ENCODE results near the gene ITGA2.

The ITGA2 gene

DNA sequence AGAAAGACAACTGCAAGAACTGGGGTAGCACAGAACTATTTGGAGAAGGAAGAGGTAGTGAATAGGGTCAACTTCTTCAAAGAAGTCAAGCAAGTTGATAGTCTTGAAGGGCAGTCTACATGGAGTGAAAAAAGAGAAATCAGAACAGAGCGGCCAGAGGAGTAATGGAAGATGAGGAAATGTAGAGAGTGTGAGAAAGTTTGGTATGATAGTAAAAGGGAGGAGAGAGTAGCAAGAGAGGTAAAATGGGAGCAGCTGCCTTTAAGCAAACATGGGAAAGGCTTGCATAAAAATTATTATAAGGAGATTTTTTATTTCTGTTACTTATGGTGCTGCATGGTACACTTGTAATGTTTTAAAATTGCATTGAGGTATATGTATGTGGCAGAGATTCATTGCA is 6.8 kb downstream of the ITGA2 start:
- no peak for TF ChIP-seq POLR2AphosphoS5 (IDR thresholded peaks at IDR 0.05; ENCODE audit: low read depth, low read length)
- TF ChIP-seq SIN3A (IDR thresholded peaks at IDR 0.05; ENCODE audit: borderline replicate concordance, insufficient read depth, low read length), result no peak
- TF ChIP-seq, protein P1, sequence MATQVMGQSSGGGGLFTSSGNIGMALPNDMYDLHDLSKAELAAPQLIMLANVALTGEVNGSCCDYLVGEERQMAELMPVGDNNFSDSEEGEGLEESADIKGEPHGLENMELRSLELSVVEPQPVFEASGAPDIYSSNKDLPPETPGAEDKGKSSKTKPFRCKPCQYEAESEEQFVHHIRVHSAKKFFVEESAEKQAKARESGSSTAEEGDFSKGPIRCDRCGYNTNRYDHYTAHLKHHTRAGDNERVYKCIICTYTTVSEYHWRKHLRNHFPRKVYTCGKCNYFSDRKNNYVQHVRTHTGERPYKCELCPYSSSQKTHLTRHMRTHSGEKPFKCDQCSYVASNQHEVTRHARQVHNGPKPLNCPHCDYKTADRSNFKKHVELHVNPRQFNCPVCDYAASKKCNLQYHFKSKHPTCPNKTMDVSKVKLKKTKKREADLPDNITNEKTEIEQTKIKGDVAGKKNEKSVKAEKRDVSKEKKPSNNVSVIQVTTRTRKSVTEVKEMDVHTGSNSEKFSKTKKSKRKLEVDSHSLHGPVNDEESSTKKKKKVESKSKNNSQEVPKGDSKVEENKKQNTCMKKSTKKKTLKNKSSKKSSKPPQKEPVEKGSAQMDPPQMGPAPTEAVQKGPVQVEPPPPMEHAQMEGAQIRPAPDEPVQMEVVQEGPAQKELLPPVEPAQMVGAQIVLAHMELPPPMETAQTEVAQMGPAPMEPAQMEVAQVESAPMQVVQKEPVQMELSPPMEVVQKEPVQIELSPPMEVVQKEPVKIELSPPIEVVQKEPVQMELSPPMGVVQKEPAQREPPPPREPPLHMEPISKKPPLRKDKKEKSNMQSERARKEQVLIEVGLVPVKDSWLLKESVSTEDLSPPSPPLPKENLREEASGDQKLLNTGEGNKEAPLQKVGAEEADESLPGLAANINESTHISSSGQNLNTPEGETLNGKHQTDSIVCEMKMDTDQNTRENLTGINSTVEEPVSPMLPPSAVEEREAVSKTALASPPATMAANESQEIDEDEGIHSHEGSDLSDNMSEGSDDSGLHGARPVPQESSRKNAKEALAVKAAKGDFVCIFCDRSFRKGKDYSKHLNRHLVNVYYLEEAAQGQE (IDR thresholded peaks at IDR 0.05; ENCODE audit: insufficient read depth in 1 of 2, low read depth in 2 of 2, low read length in 2 of 2), result no peak
- TF ChIP-seq FOXP2 (optimal IDR thresholded peaks at IDR 0.05; ENCODE audit: borderline replicate concordance, extremely low read depth, extremely low read length, insufficient read depth), result no peak
- no peak for TF ChIP-seq TAF1 (IDR thresholded peaks at IDR 0.05; ENCODE audit: borderline replicate concordance, insufficient read depth, low read length)

DNA sequence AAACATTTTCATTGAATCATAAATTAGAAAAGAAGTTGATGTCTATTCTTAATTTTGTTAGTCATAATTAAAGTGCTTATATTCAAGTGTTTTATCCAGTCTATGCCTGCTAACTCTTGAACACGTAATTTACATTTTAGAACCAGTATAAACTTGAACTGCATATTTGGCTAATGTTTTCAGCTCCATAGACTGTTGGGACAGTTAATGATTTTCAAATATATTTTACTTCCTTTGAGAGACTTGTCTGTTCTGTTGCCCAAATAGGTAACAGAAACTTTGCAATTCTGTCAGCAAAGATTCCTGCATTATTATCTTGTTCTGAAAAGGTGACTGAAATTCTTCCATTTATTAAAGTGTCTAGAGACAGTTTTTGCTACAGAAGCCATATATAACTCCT is 7.8 kb downstream of the ITGA2 start:
- TF ChIP-seq, protein P1 (IDR thresholded peaks at IDR 0.05; ENCODE audit: insufficient read depth in 1 of 2, low read depth in 2 of 2, low read length in 2 of 2), result no peak
- TF ChIP-seq FOXP2 (optimal IDR thresholded peaks at IDR 0.05; ENCODE audit: borderline replicate concordance, extremely low read depth, extremely low read length, insufficient read depth) (no peak), TAF1 (IDR thresholded peaks at IDR 0.05; ENCODE audit: borderline replicate concordance, insufficient read depth, low read length) (no peak), SIN3A (IDR thresholded peaks at IDR 0.05; ENCODE audit: borderline replicate concordance, insufficient read depth, low read length) (no peak), POLR2AphosphoS5 (IDR thresholded peaks at IDR 0.05; ENCODE audit: low read depth, low read length) (no peak)

DNA sequence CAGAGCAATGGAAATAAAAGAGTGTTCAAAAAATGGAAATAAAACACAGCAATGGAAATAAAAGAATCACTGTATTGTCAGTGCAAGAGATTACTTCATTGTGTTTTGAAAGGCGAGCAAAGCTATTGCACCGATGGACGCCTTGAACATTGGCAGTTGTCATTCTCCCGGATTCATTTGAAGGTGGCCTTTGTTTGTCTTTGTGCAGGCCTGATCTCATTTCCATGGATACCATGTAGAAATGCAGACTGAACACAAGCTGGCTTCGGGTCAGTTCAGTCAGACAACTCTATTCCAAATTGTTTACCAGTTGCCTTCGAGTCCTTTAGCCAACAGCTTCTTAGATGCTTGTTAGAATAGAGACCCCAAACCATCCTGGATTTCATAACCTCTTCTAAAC is 8.3 kb downstream of the ITGA2 start:
- TF ChIP-seq SIN3A (IDR thresholded peaks at IDR 0.05; ENCODE audit: borderline replicate concordance, insufficient read depth, low read length) (no peak), FOXP2 (optimal IDR thresholded peaks at IDR 0.05; ENCODE audit: borderline replicate concordance, extremely low read depth, extremely low read length, insufficient read depth) (no peak), TAF1 (IDR thresholded peaks at IDR 0.05; ENCODE audit: borderline replicate concordance, insufficient read depth, low read length) (no peak), POLR2AphosphoS5 (IDR thresholded peaks at IDR 0.05; ENCODE audit: low read depth, low read length) (no peak)
- TF ChIP-seq, protein P1 (IDR thresholded peaks at IDR 0.05; ENCODE audit: insufficient read depth in 1 of 2, low read depth in 2 of 2, low read length in 2 of 2), result no peak

DNA sequence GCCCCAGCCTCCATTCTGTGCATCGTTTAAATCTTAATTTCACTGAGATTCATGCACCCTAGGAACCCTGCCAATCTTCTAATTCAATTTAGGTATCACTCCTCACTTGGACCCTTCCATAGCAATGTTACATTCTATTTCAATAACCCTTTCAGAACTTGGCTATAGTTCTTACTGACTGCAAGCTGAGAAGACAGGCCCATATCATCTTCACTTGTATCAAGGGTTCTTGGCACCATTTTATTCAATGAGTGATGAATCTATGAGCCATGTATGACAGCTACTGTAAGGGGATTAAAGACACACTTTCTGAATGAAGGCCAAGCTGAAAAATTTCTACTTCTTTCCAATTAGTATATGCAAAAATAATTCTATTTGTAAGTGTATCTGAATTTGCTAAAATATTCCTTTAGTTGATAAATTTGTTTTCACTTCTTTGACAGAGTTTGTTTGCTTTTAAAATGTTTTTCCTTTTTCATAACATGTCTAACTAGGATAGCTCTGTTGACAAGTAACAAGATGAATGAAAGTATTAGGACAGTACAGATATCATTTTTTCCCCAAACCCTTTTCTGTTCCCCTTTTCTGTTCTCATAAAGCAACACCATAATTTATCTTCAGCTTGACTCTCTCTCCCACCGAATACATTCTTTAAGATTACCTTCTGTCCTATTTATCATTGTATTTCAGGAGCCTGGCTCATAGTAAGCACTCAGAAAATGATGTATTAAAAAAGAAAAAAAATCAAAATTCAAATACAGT is 9.6 kb downstream of the ITGA2 start:
- TF ChIP-seq, protein P1 (IDR thresholded peaks at IDR 0.05; ENCODE audit: insufficient read depth in 1 of 2, low read depth in 2 of 2, low read length in 2 of 2), result no peak
- no peak for TF ChIP-seq SIN3A (IDR thresholded peaks at IDR 0.05; ENCODE audit: borderline replicate concordance, insufficient read depth, low read length)
- TF ChIP-seq POLR2AphosphoS5 (IDR thresholded peaks at IDR 0.05; ENCODE audit: low read depth, low read length), result no peak
- no peak for TF ChIP-seq FOXP2 (optimal IDR thresholded peaks at IDR 0.05; ENCODE audit: borderline replicate concordance, extremely low read depth, extremely low read length, insufficient read depth)
- no peak for TF ChIP-seq TAF1 (IDR thresholded peaks at IDR 0.05; ENCODE audit: borderline replicate concordance, insufficient read depth, low read length)

All from PFSK-1 (cell line).